ENCODE data around the gene UBQLN4. TPM values are rescaled to one million over a fixed set of nuclear protein-coding genes. Genes with fewer than 3 reads are reported as not detected.

The UBQLN4 gene
- total and polyA plus RNA-seq, 9 of the 15 experiments (the other 6 are each of a cell fraction or from before 2014, with no cell fraction given) = 13.5 to 65.5 (median 37.0) TPM

DNA sequence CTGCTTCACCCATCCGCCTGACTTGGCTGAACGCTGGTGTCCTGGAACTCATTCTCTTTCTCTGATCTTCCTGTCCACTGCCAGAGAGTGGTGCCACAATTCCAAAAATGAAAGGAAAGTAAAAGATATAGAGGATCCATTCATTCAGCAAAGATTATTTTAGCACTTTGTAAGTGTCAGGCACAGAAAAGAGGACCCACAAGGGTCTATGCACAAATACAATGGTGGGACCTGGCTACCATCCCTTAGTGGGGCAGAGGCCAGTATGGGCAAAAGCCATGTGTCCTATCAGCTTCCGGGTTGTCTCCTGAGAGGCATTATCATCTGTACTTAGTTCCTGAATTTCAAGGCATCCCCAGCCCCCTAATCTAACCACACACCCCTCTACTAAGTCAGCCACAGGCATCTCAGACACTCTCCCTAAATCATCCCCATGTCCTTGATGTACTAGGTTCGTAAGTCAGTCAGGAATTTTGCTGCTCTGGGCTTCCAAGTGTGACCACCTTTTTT is 51.9 kb downstream of the UBQLN4 start (continued):
- TF ChIP-seq, protein P1, sequence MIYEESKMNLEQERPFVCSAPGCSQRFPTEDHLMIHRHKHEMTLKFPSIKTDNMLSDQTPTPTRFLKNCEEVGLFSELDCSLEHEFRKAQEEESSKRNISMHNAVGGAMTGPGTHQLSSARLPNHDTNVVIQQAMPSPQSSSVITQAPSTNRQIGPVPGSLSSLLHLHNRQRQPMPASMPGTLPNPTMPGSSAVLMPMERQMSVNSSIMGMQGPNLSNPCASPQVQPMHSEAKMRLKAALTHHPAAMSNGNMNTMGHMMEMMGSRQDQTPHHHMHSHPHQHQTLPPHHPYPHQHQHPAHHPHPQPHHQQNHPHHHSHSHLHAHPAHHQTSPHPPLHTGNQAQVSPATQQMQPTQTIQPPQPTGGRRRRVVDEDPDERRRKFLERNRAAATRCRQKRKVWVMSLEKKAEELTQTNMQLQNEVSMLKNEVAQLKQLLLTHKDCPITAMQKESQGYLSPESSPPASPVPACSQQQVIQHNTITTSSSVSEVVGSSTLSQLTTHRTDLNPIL (CRISPR knock-in tag; IDR thresholded peaks at IDR 0.05) = no peak
- TF ChIP-seq, protein P2, sequence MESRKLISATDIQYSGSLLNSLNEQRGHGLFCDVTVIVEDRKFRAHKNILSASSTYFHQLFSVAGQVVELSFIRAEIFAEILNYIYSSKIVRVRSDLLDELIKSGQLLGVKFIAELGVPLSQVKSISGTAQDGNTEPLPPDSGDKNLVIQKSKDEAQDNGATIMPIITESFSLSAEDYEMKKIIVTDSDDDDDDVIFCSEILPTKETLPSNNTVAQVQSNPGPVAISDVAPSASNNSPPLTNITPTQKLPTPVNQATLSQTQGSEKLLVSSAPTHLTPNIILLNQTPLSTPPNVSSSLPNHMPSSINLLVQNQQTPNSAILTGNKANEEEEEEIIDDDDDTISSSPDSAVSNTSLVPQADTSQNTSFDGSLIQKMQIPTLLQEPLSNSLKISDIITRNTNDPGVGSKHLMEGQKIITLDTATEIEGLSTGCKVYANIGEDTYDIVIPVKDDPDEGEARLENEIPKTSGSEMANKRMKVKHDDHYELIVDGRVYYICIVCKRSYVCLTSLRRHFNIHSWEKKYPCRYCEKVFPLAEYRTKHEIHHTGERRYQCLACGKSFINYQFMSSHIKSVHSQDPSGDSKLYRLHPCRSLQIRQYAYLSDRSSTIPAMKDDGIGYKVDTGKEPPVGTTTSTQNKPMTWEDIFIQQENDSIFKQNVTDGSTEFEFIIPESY (CRISPR knock-in tag; IDR thresholded peaks at IDR 0.05) = no peak
- no peak for TF ChIP-seq MAFF (IDR thresholded peaks at IDR 0.05; ENCODE audit: low read length)
- TF ChIP-seq FOSL1 (tag; conservative IDR thresholded peaks at IDR 0.05) = no peak
- TF ChIP-seq DPF2 (IDR thresholded peaks at IDR 0.05) = peak; percentile 52
- no peak; the same call in 1 of the 2 replicates for TF ChIP-seq ZBTB7A (IDR thresholded peaks at IDR 0.05; ENCODE audit: borderline replicate concordance, control insufficient read depth, low read depth, low read length)
- no peak for TF ChIP-seq ZNF324 (CRISPR knock-in tag; IDR thresholded peaks at IDR 0.05)
- TF ChIP-seq DNMT1 (IDR thresholded peaks at IDR 0.05) = no peak
- TF ChIP-seq SP2 (IDR thresholded peaks at IDR 0.05; ENCODE audit: extremely low read depth, low read depth, low read length, poor library complexity, severe bottlenecking) = no peak
- no peak for TF ChIP-seq CBFA2T2 (conservative IDR thresholded peaks at IDR 0.05)
- TF ChIP-seq, protein P3, sequence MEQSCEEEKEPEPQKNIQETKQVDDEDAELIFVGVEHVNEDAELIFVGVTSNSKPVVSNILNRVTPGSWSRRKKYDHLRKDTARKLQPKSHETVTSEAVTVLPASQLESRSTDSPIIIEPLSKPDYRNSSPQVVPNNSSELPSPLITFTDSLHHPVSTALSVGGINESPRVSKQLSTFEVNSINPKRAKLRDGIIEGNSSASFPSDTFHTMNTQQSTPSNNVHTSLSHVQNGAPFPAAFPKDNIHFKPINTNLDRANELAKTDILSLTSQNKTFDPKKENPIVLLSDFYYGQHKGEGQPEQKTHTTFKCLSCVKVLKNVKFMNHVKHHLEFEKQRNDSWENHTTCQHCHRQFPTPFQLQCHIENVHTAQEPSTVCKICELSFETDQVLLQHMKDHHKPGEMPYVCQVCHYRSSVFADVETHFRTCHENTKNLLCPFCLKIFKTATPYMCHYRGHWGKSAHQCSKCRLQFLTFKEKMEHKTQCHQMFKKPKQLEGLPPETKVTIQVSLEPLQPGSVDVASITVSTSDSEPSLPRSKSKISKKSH (CRISPR knock-in tag; IDR thresholded peaks at IDR 0.05) = no peak
- TF ChIP-seq, protein P4, sequence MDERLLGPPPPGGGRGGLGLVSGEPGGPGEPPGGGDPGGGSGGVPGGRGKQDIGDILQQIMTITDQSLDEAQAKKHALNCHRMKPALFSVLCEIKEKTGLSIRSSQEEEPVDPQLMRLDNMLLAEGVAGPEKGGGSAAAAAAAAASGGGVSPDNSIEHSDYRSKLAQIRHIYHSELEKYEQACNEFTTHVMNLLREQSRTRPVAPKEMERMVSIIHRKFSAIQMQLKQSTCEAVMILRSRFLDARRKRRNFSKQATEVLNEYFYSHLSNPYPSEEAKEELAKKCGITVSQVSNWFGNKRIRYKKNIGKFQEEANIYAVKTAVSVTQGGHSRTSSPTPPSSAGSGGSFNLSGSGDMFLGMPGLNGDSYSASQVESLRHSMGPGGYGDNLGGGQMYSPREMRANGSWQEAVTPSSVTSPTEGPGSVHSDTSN (CRISPR knock-in tag; IDR thresholded peaks at IDR 0.05; ENCODE audit: low read depth) = no peak
- TF ChIP-seq, protein P4 (tag; conservative IDR thresholded peaks at IDR 0.05; ENCODE audit: low read depth) = no peak
- TF ChIP-seq HEY1 (CRISPR knock-in tag; IDR thresholded peaks at IDR 0.05; ENCODE audit: borderline replicate concordance) = no peak
- TF ChIP-seq, protein P5, sequence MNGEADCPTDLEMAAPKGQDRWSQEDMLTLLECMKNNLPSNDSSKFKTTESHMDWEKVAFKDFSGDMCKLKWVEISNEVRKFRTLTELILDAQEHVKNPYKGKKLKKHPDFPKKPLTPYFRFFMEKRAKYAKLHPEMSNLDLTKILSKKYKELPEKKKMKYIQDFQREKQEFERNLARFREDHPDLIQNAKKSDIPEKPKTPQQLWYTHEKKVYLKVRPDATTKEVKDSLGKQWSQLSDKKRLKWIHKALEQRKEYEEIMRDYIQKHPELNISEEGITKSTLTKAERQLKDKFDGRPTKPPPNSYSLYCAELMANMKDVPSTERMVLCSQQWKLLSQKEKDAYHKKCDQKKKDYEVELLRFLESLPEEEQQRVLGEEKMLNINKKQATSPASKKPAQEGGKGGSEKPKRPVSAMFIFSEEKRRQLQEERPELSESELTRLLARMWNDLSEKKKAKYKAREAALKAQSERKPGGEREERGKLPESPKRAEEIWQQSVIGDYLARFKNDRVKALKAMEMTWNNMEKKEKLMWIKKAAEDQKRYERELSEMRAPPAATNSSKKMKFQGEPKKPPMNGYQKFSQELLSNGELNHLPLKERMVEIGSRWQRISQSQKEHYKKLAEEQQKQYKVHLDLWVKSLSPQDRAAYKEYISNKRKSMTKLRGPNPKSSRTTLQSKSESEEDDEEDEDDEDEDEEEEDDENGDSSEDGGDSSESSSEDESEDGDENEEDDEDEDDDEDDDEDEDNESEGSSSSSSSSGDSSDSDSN (IDR thresholded peaks at IDR 0.05; ENCODE audit: borderline replicate concordance in 1 of 2, low read depth in 2 of 2, low read length in 2 of 2) = no peak
- TF ChIP-seq PCBP1 (IDR thresholded peaks at IDR 0.05; ENCODE audit: low read depth, low read length, poor library complexity, severe bottlenecking) = no peak
